Measurements from ENCODE around the gene C16orf92.
"Not testable (repeated sequence)": the region's sequence is repeated elsewhere in the genome, so short reads cannot be mapped to it uniquely, and the experiment has no call there.

C16orf92 gene

DNA sequence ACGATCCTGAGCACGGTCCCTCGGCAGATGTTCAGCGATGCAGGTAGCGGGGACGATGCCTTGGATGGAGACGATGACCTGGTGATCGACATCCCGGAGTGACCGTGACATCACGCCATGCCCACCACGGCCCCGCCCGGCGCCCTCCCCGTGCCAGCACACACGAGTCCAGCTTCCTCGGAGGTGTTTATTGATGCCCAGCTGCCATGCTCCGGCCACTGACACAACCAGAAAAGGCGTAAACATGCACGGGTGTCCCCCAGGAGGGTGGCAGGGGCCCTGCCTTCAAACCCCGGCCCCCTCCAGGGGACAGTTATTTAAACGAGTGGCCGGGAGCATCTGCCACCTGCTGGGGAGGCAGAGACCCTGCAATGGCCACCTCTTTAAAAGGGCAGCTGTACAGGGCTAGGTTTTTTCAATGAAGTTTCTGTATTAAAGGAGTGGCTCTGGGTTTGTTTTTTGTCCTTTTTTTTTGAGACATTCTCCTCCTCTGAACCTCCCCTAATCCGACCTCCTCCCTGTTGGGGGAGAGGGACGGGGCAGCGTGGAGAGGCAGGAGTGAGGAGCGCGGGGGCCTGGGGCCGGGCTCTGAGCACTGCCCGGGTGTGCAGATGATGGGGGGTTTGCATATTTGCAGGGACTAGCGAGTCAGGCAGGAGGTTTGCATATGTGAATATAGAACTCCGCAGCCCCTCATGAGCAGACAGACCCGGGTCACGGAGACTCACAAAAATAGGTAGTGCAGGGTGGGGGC lies 17.5 kb upstream of the C16orf92 start:
- FAIRE-seq: no peak

DNA sequence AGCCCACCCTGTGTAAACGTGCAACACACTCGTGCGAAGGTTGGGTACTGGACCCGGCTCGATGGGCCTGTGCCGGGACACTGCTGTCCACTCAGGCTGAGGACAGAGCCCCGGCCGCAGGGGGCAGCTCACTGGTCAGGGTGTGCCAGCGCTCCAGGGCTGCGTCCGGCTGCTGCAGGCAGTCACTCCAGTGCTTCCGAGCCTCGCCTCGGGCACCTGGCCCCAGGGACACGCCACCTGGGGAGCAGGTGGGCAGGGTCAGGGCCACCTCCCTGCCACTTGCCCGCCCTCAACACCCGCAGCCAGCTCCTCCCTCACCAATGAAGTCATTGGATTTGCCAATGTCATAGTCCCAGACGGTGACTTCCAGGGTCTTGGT lies 16.9 kb upstream of the C16orf92 start:
- no peak for FAIRE-seq

DNA sequence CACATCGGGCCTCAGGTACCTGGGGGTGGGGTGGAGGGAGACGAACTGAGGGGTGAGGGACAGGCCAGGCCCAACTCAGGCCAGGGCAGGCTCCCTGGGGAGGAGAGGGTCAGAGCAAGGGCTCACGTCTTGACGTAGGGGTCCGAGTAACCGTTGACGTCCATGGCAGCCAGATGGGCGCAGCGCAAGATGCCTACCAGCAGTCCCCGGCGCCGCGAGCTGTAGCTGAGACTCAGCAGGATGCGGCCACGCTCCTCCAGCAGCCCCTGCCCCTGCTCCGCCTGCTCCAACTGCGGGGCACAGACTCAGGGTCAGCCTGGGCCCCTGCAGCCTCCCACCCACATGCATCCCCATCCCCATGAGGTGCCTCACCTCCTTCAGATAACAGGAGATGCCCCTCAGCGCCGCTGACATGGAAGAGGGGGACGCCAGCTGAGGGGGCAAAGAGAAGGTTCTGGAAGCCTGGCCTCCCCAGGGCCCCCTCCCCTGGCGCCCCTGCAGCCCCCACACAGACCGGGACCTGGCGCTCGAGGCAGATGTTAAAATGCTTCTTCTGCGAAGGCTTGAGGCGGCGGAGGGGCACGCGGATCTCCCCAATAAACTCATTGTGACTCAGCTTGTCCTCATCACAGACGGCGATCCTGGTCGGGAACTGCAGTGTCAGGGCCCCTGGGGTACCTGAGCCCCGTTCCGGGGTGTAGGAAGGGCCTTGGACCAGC lies 16.2 kb upstream of the C16orf92 start:
- no peak for FAIRE-seq

DNA sequence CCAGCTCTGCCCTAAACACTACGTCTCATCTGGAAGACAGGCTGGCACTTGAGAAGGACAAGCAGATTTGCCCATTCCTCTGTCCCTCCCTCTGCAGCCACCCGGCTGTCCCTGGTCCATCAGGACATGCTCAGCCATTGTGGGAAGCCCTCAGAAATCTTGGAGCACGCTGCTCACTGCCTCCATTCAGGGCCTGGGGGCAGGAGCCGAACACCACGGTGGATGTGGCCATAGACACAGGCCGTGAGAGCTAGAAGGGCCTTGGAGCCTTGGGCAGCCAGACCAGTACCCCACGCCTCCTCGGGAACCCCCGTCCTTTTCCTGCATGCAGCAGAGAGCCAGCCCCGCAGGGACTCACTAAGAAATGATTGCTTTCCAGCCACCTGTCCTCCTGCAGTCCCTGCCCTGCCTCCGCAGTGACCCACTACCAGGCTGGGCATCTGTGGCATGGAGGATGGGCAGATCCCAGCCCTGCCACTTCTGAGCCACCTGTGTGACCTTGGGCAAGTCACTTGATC lies 15.6 kb upstream of the C16orf92 start:
- no peak for FAIRE-seq

DNA sequence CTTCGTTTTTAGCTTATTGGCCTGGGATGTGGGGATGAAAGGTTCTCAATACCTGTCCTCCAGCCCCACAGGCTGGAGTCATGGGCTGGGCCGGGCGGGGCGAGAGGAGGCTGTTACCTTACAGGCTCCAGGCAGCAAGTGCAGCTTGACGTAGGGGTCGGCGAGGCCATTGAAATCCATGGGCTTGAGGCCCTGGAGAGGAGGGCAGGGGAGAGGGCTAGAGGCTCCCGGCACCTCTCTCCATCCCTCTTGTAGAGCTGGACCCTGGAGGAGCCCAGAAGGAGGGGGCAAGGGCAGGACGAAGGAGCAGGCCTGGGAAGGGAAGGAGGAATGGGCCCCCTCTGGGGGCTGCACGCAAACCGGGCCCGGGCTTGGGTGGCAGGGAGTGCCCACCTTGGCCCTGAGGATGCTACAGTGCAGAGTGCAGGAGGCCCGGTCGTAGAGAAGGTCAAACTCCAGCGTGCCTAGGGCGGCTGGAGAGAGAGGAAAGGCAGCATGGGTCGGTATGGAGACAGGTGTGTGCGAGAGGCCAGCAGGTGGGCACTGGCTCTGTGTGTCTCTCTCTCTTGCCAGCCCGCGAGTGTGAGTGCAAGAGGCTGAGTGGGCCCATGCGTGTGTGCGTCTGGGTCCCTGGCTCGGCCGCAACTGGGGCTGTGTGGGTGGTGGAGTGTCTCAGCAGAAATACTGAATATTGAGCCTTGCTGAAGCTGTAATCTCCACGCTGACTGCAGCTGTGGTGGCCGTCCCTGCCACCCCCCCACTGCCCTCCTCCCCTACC lies 13.7 kb upstream of the C16orf92 start:
- no peak for FAIRE-seq

DNA sequence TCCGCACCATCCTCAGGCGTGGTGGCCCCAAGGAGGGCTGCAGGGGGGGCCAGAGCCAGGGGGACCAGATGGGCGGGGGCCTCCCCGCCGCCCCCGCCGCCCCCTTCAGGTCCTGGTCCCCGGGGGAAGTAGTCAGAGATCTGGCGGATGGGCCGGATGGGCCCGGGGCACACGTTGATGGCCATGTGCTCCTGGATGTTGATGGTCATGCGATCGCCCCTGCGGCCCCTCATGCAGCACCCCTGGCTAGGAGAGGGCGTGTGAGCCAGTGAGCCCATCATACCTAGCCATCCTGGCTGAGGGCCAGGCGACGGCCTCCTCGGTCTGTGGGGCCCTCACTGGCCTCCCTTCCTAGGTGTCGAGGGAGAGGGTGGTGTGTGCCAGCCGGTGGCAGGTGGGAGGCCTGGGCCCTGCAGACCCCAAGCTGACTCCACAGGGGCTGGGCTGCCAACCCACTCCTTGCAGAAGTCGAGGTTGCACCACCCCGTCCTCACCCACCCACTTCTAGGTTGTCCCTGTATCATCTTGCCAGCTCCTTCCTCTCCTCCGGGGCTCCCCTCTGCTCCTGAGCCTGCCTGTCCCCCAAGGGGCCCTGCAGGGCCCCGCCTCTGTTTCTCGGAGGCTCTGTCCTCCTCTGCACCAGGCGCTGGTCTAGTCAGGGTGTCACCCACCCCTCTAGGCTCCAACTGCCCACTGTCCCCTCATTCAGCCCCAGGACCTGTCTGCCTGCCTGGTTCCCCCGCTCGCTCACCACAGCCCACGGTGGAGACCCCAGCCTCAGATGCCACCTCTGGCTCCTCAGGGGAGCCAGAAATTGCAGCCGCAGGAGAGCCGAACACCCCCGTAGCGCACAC lies 12.8 kb upstream of the C16orf92 start:
- no peak for FAIRE-seq

DNA sequence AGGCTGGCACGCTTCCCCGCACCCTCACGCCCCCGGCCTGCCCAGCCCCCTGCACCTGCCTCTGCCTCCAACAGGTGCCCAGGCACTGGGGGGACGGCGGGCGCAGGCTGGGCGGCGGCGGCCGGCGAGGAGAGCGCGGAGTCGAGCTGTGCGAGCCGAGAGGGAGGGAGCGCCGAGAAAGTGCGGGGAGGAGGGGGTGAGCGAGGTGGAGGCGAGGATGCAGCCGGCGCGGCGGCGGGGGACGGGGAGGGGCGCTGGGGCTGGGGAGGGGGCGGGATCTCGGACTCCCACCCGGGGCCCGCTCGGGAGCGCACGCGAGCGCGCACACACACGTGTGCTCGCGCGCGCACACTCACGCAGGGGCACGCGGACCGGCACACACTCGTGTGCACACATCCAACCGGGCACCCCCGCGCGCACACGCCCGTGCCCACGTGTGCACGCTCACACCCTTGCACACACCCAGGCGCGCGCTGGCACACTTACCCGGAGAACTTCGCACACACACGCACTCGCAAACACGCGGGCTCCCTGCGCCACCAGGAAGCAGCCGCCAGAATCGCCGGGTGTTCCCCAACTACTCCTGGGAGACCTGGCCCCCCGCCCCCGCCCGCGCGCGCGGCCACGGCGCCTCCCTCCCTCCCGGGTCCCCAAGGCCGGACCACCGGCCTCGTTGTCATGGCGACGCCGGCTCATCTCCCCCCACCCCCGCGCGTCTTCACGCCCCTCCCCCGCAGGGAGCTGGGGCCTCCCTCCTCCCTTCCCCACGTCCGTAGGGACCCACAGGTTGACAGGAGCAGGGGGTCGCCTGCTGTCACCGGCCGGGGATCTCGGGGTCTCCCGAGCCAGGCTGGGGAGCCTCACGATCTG lies 11.9 kb upstream of the C16orf92 start, which contains the start of gene DOC2A:
TSS of gene DOC2A (minus strand) at position 184 of the 870 bp plus-strand sequence. CDS start 805 bp downstream, outside the sequence.
- no peak for FAIRE-seq

DNA sequence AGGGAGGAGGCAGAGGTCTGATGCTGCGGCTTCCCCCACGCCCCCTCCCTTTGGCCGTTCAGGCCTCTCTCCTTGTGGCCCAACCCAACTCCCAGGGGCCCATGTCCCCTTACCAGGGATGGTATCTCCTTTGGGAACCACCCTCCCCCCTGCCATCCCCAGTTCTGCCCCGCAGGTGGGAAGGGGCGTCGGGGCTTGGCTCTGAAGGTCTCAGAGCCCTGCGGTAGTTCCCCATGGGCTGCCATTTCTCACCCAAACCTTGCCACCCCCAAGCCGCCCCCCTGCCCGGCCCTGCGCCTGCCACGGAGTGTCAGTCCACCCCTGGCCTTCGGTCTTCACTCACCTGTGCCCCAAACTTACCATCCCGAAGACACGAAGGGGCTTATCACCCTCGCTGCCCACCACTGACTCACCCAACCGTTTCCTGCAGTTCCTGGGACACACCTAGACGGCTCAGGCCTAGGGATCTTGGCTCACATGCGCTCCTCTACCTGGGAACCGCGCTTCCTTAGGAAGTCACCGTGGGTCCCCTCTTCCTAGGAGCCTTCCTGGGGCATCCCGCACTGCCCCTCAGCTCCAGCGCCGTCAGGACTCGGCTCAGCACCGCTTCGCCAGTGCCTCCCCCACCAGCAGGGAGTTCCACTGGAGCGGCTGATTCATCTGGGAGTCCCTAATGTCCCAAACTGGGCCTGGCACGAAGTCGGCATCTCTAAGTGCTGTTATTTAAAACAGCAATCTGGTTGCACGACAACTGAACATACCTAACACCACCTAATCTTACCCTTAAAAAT lies 11.1 kb upstream of the C16orf92 start:
- no peak for FAIRE-seq

DNA sequence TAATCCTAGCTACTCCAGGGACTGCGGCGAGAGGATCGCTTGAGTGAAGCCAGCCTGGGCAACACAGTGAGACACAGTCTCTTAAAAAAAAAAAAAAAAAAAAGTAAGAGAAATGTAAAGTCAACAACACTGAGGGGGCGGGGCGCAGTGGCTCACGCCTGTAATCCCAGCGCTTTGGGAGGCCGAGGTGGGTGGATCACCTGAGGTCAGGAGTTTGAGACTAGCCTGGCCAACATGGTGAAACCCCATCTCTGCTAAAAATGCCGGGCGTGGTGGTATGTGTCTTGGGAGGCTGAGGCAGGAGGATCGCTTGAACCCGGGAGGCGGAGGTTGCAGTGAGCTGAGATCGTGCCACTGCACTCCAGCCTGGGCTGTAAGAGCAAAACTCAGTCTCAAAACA lies 10.4 kb upstream of the C16orf92 start:
- not testable (repeated sequence) for FAIRE-seq

DNA sequence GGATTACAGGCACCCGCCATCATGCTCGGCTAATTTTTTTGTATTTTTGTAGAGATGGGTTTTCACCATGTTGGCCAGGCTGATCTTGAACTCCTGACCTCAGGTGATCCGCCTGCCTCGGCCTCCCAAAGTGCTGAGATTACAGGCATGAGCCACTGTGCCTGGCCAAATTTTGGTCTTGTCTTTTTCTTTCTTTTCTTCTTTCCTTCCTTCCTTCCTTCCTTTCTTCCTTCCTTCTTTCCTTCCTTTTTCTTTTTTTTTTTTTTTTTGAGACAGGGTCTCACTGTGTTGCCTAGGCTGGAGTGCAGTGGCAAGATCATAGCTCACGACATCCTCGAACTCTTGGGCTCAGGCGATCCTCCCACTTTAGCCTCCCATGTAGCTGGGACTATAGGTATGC lies 7.5 kb upstream of the C16orf92 start:
- not testable (repeated sequence) for FAIRE-seq

DNA sequence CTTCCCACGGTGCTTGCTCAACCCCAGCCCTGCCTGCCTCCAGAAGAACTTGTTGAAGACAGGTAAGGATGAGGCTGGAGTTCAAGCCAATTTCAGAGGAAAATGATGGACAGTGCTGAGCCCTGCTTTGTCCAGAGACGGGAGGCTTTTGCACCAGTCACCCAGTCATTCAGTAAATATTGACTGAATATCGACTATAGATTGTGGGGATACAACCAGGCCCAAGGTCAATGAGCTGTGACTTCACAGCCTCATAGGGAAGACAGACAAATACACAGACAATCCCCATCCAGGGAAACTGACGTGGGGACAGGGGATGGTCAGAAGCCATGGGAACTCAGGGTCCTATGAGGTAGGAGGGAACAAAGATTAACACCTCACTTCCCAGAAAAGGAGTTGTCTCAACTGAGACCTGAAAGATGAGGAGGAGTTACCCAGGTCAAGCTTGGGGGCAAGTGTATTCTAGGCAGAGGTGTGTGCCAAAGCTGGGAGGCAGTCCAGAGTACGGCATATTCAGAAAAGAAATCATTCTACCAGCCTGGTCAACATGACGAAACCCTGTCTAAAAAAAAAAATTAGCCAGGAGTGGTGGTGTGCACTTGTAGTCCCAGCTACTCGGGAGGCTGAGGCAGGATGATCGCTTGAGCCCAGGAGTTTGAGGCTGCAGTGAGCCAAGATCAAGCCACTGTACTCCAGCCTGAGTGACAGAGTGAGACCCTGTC lies 6.3 kb upstream of the C16orf92 start:
- no peak for FAIRE-seq

DNA sequence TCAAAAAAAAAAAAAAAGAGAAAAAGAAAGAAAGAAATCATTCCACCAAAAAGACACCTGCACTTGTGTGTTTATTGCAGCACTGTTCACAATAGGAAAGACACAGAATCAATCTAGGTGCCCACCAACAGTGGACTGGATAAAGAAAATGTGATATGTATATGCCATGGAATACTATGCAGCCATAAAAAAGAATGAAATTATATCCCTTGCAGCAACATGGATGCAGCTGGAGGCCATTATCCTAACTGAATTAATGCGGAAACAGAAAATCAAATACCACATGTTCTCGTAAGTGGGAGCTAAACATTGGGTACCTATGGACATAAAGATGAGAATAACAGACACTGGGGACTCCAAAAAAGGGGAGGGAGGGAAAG lies 5.7 kb upstream of the C16orf92 start:
- no peak for FAIRE-seq

DNA sequence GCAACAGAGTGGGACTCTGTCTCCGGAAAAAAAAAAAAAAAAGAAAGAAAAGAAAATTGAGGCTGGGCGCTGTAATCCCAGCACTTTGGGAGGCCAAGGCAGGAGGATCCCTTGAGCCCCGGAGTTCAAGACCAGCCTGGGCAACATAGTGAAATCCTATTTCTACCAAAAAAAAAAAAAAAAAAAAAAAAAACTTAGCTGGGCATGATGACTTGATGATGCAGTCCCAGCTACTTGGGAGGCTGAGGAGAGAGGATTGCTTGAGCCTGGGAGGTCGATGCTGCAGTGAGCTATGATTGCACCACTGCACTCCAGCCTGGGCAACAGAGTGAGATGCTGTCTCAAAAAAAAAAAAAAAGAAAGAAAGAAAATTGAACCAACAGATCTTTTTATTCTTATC lies 5.1 kb upstream of the C16orf92 start:
- not testable (repeated sequence) for FAIRE-seq

DNA sequence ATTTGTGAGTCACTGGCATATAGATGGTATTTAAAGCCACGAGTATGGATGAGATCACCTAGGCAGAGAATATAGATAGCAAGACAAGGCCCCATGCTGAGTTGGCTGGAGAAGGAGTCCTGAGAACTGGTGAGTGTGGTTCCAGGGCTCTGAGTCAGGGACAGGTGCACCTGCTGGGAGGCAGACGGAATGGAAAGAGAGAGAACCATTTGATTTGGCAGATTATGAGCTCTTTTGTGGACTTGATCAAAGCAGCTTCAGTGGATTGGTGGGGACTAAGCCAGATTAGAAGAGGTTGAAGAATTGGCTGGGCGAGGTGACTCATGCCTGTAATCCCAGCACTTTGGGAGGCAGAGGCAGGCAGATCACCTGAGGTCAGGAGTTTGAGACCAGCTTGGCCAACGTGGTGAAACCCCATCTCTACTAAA lies 4.3 kb upstream of the C16orf92 start:
- no peak for FAIRE-seq

DNA sequence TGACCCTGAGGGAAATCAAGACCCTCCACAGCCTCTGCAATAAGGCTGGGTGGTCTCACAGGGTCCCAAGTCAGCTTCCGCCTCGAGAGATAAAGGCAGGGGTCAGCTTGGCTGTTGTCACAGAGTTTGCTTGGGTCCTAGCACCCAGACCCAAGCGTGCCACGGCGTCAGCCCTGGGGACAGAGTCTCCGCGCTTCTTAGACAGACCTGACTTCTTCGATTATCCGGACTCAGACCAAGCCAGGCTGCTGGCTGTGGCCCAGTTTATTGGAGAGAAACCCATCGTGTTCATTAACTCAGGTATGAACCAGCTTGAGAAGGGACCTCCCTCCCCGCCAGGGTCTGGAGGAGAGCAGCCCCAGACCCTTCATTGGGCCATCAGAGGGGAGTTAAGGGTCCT lies 588 bp downstream of the C16orf92 start:
- no peak for FAIRE-seq

DNA sequence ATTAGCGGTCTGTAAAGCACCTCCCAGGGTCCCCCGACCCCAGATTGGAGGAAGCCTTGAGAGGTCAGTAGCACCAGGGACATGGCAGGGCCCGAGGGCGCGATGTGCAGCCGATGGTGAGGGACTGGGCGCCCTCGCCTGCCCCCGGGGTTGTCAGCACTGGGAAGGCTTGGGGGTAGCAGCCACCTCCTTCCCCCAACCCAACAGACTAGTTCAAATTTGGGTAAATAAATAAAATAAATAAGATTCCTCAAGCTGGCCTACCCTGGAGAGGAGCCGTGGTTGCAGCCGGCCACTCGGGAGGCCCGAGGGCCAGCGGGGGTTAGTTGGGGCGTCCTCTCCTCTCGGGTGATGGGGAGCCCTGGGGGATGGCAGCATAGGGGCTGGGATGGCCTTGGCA lies 1.5 kb downstream of the C16orf92 start:
- FAIRE-seq: no peak

DNA sequence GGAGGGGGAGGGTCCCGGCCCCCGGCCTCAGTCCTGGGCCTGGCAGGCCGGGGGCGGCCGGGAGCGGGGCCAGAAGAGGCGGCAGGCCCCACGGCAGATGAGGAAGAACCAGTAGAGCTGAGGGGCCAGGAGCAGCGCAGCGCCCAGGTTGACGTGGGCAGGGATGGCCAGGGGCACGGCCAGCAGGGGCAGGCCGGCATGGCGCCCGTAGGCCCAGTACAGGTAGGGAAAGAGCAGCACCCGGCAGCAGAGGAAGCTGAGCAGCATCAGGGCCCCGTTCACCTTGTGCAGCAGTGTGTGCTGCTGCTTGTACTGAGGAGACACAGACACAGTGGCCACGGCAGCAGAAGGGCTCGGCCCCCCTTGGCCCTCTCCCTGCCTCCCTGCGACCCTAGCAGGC lies 2.2 kb downstream of the C16orf92 start:
- FAIRE-seq: no peak

DNA sequence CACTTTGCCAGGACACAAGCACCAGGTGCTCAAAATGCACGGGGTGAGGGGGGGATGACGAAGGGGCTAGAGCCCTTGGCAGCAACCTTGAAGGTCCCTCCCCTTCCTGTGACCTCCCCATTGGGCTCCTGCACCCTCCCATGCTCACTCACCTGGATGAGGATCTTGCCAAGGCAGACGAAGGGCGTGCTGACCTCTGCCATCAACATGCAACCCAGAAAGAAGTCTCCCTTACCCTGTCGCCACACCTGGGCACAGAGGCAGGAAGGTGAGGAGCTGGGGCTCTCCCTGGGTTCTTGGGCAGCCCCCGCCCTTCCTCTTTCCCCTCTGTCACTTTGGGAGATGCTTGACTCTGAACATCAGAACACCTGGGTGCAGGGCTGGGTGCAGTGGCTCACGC lies 2.6 kb downstream of the C16orf92 start:
- no peak for FAIRE-seq

DNA sequence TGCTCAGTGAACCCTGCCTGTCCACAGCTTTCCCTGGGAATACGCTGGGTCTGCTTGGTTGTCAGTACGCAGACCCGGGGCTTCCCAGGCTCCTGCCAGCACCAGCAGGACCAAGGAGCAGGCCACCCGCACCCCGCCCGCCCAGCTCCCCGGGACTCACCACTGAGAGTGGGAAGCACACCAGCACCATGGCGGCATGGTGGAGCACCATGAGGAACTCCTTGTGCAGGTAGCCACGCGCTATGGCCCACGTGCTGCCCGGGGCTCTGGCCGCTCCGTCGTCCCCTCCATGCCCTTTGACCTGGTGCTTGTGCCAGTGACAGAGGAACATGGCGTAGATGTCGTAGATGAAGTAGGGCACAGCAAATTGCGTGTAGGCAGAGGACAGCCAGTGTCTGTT lies 3.5 kb downstream of the C16orf92 start:
- no peak for FAIRE-seq
